Panc1 (cell line): ENCODE measurements around the gene GAPDH.
A peak's percentile ranks its signal among the peaks of the same experiment; 100 is the strongest.
"Not testable (repeated sequence)": the region's sequence is repeated elsewhere in the genome, so short reads cannot be mapped to it uniquely, and the experiment has no call there.

Source experiments
- CTCF ChIP-seq: fragments of 450-650 bp; IDR thresholded peaks from 2 replicates; pipeline ENCODE4 v1.5.1; 2017; ENCODE audit warnings: mild to moderate bottlenecking
- POLR2AphosphoS5 ChIP-seq: IDR thresholded peaks from 2 replicates; pipeline ENCODE4 v1.6.1; 2012; ENCODE audit warnings: mild to moderate bottlenecking, low read depth, low read length, moderate library complexity
- TF ChIP-seq, protein P1 (sequence below), 2 experiments: IDR thresholded peaks; 2 replicates each; pipeline ENCODE4 v1.6.1; 2011 to 2012; ENCODE audit warnings: low read depth in 2 of 2, control low read depth in 1 of 2, low read length in 1 of 2, mild to moderate bottlenecking in 1 of 2, moderate library complexity in 1 of 2; ENCODE audit not compliant: insufficient read depth in 1 of 2

- peak; percentile 88 for TF ChIP-seq CTCF
- TF ChIP-seq POLR2AphosphoS5: not testable (repeated sequence)
- TF ChIP-seq, protein P1, sequence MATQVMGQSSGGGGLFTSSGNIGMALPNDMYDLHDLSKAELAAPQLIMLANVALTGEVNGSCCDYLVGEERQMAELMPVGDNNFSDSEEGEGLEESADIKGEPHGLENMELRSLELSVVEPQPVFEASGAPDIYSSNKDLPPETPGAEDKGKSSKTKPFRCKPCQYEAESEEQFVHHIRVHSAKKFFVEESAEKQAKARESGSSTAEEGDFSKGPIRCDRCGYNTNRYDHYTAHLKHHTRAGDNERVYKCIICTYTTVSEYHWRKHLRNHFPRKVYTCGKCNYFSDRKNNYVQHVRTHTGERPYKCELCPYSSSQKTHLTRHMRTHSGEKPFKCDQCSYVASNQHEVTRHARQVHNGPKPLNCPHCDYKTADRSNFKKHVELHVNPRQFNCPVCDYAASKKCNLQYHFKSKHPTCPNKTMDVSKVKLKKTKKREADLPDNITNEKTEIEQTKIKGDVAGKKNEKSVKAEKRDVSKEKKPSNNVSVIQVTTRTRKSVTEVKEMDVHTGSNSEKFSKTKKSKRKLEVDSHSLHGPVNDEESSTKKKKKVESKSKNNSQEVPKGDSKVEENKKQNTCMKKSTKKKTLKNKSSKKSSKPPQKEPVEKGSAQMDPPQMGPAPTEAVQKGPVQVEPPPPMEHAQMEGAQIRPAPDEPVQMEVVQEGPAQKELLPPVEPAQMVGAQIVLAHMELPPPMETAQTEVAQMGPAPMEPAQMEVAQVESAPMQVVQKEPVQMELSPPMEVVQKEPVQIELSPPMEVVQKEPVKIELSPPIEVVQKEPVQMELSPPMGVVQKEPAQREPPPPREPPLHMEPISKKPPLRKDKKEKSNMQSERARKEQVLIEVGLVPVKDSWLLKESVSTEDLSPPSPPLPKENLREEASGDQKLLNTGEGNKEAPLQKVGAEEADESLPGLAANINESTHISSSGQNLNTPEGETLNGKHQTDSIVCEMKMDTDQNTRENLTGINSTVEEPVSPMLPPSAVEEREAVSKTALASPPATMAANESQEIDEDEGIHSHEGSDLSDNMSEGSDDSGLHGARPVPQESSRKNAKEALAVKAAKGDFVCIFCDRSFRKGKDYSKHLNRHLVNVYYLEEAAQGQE (IDR thresholded peaks at IDR 0.05; ENCODE audit: insufficient read depth in 1 of 2, low read depth in 2 of 2, low read length in 1 of 2): not testable (repeated sequence)
Observed at GRCh38 chr12:6537580-6538419, 3.5 kb downstream of the GAPDH start.
